ENCODE data around the gene CADM1. TPM values are rescaled to one million over a fixed set of nuclear protein-coding genes. Genes with fewer than 3 reads are reported as not detected.

CADM1 gene
- total and polyA plus RNA-seq, 10 of the 15 experiments (the other 5 are each of a cell fraction or from before 2014, with no cell fraction given), result 0.03 to 0.48 (median 0.15) TPM; not detected in 3

DNA sequence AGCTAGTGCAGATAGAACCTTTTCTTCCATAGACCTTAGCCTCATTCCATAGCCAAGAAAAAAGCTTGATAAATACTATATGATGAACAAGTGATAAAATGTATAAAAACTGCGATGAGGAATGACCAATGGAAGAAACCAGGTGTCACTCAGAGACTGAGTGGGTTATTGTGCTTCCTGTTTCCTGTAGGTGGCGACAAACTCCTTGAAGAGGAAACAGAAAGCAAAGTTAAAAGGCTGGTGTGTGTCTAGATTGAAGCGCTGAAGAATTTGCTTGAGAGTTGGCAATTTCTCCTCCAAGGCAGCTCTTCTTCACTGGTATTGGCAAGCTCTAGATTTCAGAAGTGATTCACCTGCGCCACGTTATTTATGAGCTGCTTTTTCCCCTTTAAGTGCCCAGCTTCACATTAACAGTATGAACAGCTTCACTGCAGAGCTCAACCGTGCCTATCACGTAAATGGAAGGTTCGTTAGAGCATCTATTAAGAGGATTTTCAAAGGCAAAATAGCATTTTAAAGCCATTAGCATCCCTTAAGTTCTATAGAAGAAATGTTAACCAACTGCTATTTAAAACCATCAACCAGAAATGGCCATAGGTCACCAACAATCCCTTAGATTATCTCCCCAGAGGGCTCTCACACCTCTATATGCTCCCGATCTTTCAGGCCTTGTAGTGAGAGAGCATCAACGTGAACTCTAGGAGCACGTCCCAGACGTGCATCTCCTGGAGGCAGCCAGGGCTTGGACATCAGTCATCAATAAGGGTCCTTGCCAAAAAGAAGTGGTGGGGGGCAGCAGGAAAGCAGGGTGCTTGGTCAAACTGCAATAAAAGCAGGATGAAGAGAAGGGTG is 179.4 kb downstream of the CADM1 start (continued):
- 0 out of 2 replicates have a peak, but pooled peaks have one; percentile 29 for TF ChIP-seq RB1 (IDR thresholded peaks at IDR 0.05; ENCODE audit: borderline replicate concordance)
- TF ChIP-seq, protein P1, sequence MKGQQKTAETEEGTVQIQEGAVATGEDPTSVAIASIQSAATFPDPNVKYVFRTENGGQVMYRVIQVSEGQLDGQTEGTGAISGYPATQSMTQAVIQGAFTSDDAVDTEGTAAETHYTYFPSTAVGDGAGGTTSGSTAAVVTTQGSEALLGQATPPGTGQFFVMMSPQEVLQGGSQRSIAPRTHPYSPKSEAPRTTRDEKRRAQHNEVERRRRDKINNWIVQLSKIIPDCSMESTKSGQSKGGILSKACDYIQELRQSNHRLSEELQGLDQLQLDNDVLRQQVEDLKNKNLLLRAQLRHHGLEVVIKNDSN (IDR thresholded peaks at IDR 0.05; ENCODE audit: borderline replicate concordance, extremely low read length, insufficient read depth, low read depth, low read length), result no peak

DNA sequence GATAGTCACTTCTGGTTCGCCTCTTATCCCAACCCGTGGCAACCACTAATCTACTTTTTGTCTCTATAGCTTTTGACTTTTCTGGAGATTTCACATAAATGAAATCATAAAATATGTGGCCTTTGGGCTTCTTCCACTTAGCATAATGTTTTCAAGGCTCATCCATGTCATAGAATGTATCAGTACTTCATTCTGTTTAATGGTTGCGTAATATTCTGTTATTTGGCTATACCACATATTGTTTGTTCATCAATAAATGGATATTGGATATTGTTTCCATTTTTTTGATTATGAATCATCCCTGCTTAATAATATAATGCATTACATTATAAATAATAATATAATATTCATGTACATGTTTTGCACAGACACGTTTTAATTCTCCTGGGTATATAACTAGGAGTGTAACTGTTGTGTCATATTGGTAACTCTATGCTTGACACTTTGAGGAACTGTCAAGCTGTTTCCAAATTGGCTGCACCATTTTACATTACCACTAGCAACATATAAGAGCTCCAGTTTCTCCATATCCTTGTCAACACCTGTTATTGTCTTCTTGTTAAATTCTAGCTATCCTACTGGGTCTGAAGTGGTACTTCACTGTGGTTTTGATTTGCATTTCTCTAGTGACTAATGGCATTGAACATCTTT is 181.5 kb downstream of the CADM1 start:
- ChIA-PET RAD21 (ENCODE audit: unreplicated experiment) (interaction anchor here (1.4 kb wide), 1 partner anchor 12 kb away, joined by 4 read pairs; no protein-coding TSS in a partner anchor), CTCF (interaction anchor here (0.6 to 2.0 kb wide), 3 partner anchors 12 to 1319 kb away, joined by 3 to 6 read pairs (median 3); no protein-coding TSS in a partner anchor), SMC1A (ENCODE audit: uncharacterized antibody, unreplicated experiment) (interaction anchor here (0.7 to 1.5 kb wide), 2 partner anchors 12 to 756 kb away, joined by 4 to 5 read pairs; no protein-coding TSS in a partner anchor), POLR2A (no interaction called here)
- H3K79me2 ChIP-seq (ENCODE audit: control insufficient read depth, insufficient read depth, low read length), result no peaks in the 10 kb centered on the region
- 24% methylated on average over 4 of the region's 4 CpGs for WGBS (ENCODE audit: insufficient coverage, insufficient replicate concordance, low lambda C conversion rate, missing lambda C conversion rate)
- in situ Hi-C loops (cut with MboI), result no loop called here
- no peaks in the 10 kb centered on the region for H4K20me1 ChIP-seq (ENCODE audit: control insufficient read depth, insufficient read depth)
- peaks cover 0 to 7% of the 10 kb centered on the region in 2 experiments; a peak in 2 of 4 replicates for H3K27me3 ChIP-seq (replicated peaks in 1 of 2; ENCODE audit: control insufficient read depth in 2 of 2, insufficient read depth in 2 of 2, low read length in 1 of 2)
- H3K4me2 ChIP-seq (ENCODE audit: control insufficient read depth, insufficient read depth), result no peak overlapping the region
- ATAC-seq (no peak), DNase-seq (ENCODE audit: low read depth, low spot score) (no peak), FAIRE-seq (no peak)
- H3K9me3 ChIP-seq (replicated peaks; ENCODE audit: control insufficient read depth, insufficient read depth, low read length), result no peaks in the 10 kb centered on the region
- H3K27ac ChIP-seq (ENCODE audit: control insufficient read depth, insufficient read depth), result no peak overlapping the region
- H3K4me3 ChIP-seq, result no peak overlapping the region
- H2AFZ ChIP-seq (ENCODE audit: control insufficient read depth, low read depth, low read length), result no peak overlapping the region
- no peaks in the 10 kb centered on the region for H3K36me3 ChIP-seq (ENCODE audit: control insufficient read depth in 2 of 2, insufficient read depth in 2 of 2, low read length in 1 of 2)
- intact Hi-C loops (cut with micrococcal nuclease; ENCODE audit: unreplicated experiment), result no loop called here
- H3K9ac ChIP-seq (ENCODE audit: control insufficient read depth, insufficient read depth, low read length), result no peak overlapping the region
- BruUV-seq (replicated peaks), result no TSS peak
- no peaks in the 10 kb centered on the region for H3K4me1 ChIP-seq (ENCODE audit: control insufficient read depth, insufficient read depth, low read length)
- TF ChIP-seq SIN3A (IDR thresholded peaks at IDR 0.05; ENCODE audit: low read depth, low read length) (no peak), HSF1 (IDR thresholded peaks at IDR 0.05; ENCODE audit: low read depth, low read length) (no peak), MTA2 (IDR thresholded peaks at IDR 0.05; ENCODE audit: low read depth) (no peak), RAD21 (IDR thresholded peaks at IDR 0.05; ENCODE audit: insufficient read depth, low read depth, low read length) (no peak), ZNF592 (IDR thresholded peaks at IDR 0.05) (no peak), RAD51 (IDR thresholded peaks at IDR 0.05) (no peak)
- TF ChIP-seq, protein P2, sequence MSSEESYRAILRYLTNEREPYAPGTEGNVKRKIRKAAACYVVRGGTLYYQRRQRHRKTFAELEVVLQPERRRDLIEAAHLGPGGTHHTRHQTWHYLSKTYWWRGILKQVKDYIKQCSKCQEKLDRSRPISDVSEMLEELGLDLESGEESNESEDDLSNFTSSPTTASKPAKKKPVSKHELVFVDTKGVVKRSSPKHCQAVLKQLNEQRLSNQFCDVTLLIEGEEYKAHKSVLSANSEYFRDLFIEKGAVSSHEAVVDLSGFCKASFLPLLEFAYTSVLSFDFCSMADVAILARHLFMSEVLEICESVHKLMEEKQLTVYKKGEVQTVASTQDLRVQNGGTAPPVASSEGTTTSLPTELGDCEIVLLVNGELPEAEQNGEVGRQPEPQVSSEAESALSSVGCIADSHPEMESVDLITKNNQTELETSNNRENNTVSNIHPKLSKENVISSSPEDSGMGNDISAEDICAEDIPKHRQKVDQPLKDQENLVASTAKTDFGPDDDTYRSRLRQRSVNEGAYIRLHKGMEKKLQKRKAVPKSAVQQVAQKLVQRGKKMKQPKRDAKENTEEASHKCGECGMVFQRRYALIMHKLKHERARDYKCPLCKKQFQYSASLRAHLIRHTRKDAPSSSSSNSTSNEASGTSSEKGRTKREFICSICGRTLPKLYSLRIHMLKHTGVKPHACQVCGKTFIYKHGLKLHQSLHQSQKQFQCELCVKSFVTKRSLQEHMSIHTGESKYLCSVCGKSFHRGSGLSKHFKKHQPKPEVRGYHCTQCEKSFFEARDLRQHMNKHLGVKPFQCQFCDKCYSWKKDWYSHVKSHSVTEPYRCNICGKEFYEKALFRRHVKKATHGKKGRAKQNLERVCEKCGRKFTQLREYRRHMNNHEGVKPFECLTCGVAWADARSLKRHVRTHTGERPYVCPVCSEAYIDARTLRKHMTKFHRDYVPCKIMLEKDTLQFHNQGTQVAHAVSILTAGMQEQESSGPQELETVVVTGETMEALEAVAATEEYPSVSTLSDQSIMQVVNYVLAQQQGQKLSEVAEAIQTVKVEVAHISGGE (CRISPR knock-in tag; IDR thresholded peaks at IDR 0.05), result no peak
